ENCODE measurements around the gene AAK1. TPM values are rescaled to one million over a fixed set of nuclear protein-coding genes. Genes with fewer than 3 reads are reported as not detected.
A peak's percentile ranks its signal among the peaks of the same experiment; 100 is the strongest.

The AAK1 gene
- total RNA-seq, 4 donors from 2014 or later = 44.3 to 85.0 (median 60.3) TPM

DNA sequence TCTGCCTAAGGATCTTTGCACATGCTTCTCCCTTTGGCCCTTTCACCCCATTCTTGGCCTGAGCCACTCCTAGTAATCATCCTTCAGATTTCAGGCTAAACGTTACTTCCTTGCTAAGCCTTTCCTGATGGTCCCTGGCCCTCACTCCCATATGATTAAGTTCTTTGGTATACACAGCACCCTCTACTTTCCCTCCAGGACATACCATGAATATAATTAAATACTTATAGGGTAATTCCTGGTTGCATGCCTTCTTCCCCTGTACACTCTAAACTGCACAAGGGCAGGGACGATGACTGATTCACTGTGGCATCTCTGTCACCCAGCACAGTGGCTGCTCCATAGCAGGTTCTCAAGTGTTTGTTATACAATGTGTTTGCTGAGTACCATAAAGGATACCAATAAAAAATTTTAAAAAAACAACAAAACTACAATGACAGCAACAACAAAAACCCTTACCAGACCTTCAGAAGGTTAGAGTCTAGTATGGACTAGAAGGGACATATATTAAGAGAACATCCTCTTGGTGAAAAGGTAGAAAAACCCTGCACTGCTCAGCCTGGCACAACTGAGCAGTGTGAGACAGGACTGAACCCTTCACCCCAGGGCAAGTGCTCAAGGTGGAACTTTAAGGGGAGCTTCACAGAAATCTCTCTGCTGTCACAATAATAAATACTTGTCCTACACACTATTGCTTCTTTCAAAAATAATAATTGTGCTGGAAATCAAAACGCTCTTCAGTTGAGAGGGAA is 76.2 kb downstream of the AAK1 start:
- H3K9me3 ChIP-seq = no peaks in the 10 kb centered on the region
- H3K4me3 ChIP-seq = no peak overlapping the region
- no peak for DNase-seq
- no peaks in the 10 kb centered on the region for H3K36me3 ChIP-seq
- TF ChIP-seq, protein P1, sequence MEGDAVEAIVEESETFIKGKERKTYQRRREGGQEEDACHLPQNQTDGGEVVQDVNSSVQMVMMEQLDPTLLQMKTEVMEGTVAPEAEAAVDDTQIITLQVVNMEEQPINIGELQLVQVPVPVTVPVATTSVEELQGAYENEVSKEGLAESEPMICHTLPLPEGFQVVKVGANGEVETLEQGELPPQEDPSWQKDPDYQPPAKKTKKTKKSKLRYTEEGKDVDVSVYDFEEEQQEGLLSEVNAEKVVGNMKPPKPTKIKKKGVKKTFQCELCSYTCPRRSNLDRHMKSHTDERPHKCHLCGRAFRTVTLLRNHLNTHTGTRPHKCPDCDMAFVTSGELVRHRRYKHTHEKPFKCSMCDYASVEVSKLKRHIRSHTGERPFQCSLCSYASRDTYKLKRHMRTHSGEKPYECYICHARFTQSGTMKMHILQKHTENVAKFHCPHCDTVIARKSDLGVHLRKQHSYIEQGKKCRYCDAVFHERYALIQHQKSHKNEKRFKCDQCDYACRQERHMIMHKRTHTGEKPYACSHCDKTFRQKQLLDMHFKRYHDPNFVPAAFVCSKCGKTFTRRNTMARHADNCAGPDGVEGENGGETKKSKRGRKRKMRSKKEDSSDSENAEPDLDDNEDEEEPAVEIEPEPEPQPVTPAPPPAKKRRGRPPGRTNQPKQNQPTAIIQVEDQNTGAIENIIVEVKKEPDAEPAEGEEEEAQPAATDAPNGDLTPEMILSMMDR (IDR thresholded peaks at IDR 0.05) = no peak
- TF ChIP-seq POLR2A (IDR thresholded peaks at IDR 0.05) = no peak
- peaks cover 0 to 35% (median 4%) of the 10 kb centered on the region in 4 donors for H3K4me1 ChIP-seq
- no peaks in the 10 kb centered on the region for H3K27me3 ChIP-seq
- H3K27ac ChIP-seq = no peak overlapping the region

DNA sequence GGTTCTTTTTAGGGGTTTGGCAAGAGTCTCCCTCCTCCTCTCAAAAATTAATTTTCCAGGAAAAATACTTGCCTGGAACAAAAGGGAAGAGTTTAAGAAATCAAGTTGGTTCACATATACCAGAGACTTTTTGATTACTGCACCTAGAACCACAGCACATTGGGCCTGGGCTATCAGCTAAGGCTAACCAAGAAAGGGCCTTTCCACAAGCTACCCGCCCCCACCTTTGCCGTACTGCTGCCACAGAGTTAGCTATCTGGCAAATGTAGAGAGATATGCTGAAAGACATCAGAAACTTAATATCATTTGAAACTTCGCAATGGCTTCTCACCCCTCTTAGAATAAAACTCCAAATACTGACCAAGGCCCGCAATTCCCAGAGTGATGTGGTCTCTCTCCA is 76.9 kb downstream of the AAK1 start:
- DNase-seq = no peak
- no peak overlapping the region for H3K27ac ChIP-seq
- H3K4me3 ChIP-seq = no peak overlapping the region
- H3K4me1 ChIP-seq = peaks cover 0 to 34% (median 4%) of the 10 kb centered on the region in 4 donors
- no peaks in the 10 kb centered on the region for H3K9me3 ChIP-seq
- H3K36me3 ChIP-seq = no peaks in the 10 kb centered on the region
- TF ChIP-seq, protein P1 (IDR thresholded peaks at IDR 0.05) = no peak
- no peak for TF ChIP-seq POLR2A (IDR thresholded peaks at IDR 0.05)
- H3K27me3 ChIP-seq = no peaks in the 10 kb centered on the region

DNA sequence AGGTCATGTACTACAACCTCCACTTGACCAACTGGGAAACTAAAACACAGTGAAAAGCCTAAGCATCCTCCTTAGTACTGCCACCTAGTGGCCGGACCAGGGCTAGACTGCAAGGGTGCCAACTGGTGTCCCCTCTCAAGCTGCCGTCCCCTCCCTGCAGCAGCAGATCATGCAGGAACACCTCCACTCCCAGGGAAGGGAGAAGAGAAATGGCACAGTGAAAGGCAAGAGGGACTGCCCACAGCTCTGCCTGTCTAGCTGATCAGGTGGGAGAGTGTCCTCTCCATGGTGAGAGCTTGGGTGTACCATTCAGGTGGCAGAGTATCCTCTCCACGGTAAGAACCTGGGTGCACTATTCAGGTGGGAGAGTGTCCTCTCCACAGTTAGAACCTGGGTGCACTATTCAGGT is 78.1 kb downstream of the AAK1 start:
- no peak overlapping the region for H3K27ac ChIP-seq
- H3K27me3 ChIP-seq = no peaks in the 10 kb centered on the region
- H3K4me3 ChIP-seq = no peak overlapping the region
- no peaks in the 10 kb centered on the region for H3K36me3 ChIP-seq
- peaks cover 0 to 30% (median 3%) of the 10 kb centered on the region in 4 donors for H3K4me1 ChIP-seq
- TF ChIP-seq, protein P1 (IDR thresholded peaks at IDR 0.05) = peak; percentile 54 to 79 (median 62)
- no peak for TF ChIP-seq POLR2A (IDR thresholded peaks at IDR 0.05)
- peak; percentile 58 to 85 (median 62) for DNase-seq
- no peaks in the 10 kb centered on the region for H3K9me3 ChIP-seq

DNA sequence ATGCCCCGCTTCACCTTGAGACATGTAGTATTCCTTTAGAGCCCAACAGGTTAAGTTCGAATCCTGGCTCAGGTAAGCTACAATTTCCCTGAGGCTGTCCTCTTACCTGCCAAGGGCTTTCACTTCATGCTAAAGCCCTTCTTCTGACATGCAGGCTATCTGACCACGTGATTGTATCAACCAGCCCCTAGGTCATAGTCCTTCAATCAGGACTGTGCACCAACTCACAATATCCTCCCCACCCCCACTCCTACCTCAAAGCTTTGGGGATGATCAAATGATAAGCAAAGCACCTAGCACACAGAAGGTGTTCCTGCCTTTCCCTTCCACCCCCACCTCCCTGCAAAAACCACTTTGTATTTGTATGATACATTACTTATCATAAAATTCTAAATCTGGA is 78.9 kb downstream of the AAK1 start:
- no peak for DNase-seq
- Histone ChIP-seq H3K27ac (no peak overlapping the region), H3K4me3 (no peak overlapping the region), H3K36me3 (no peaks in the 10 kb centered on the region), H3K9me3 (no peaks in the 10 kb centered on the region), H3K27me3 (no peaks in the 10 kb centered on the region), H3K4me1 (peaks cover 0 to 37% (median 3%) of the 10 kb centered on the region in 4 donors)
- TF ChIP-seq, protein P1 (IDR thresholded peaks at IDR 0.05) = no peak
- no peak for TF ChIP-seq POLR2A (IDR thresholded peaks at IDR 0.05)

DNA sequence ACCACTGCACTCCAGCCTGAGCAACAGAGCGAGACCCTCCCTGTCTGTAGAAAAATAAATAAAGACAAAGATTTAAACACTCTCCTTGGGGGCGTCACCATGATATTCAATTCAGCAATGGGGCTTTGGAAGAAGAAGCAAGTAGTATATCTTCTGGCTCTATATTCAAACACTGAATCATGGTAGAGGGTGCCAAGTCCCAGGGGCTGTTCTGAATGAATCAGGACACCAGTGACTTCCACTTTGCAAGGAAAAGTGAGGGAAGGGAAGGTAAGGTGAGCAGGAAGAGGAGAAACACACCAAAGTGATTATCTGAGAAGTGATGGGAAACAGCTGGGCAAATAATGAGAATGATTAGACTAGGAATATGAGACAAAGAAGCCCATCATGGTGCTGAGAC is 80.5 kb downstream of the AAK1 start:
- no peaks in the 10 kb centered on the region for H3K9me3 ChIP-seq
- no peak for DNase-seq
- no peaks in the 10 kb centered on the region for H3K27me3 ChIP-seq
- H3K4me3 ChIP-seq = no peak overlapping the region
- H3K36me3 ChIP-seq = no peaks in the 10 kb centered on the region
- H3K27ac ChIP-seq = no peak overlapping the region
- peaks cover 0 to 37% (median 3%) of the 10 kb centered on the region in 4 donors for H3K4me1 ChIP-seq
- TF ChIP-seq, protein P1 (IDR thresholded peaks at IDR 0.05) = no peak
- TF ChIP-seq POLR2A (IDR thresholded peaks at IDR 0.05) = no peak
